ENCODE results near the gene SNRPD3.

The SNRPD3 gene

GRCh38 chr22:24579258-24579601 lies 23.4 kb downstream of the SNRPD3 start:
- peak overlapping the region; percentile 96 for H3K27ac ChIP-seq
- TF ChIP-seq CTCF (conservative IDR thresholded peaks at IDR 0.05): no peak

GRCh38 chr22:24580276-24580675 lies 24.5 kb downstream of the SNRPD3 start:
- peak overlapping the region; percentile 96 for H3K27ac ChIP-seq
- TF ChIP-seq CTCF (conservative IDR thresholded peaks at IDR 0.05): no peak

- H3K27ac ChIP-seq: peak overlapping the region; percentile 94
- TF ChIP-seq CTCF (conservative IDR thresholded peaks at IDR 0.05): no peak
These were observed 26.4 kb downstream of the SNRPD3 start for GRCh38 chr22:24582056-24582814.

- TF ChIP-seq CTCF (conservative IDR thresholded peaks at IDR 0.05): no peak
- H3K27ac ChIP-seq: peak overlapping the region; percentile 94
These were observed 27.7 kb downstream of the SNRPD3 start for GRCh38 chr22:24583221-24584165.

- peak overlapping the region; percentile 94 for H3K27ac ChIP-seq
- no peak for TF ChIP-seq CTCF (conservative IDR thresholded peaks at IDR 0.05)
These were observed 28.5 kb downstream of the SNRPD3 start for GRCh38 chr22:24584166-24584790.

- TF ChIP-seq CTCF (conservative IDR thresholded peaks at IDR 0.05): no peak
- peak overlapping the region; percentile 94 for H3K27ac ChIP-seq
These were observed 29.1 kb downstream of the SNRPD3 start for GRCh38 chr22:24584871-24585411.

- no peak for TF ChIP-seq CTCF (conservative IDR thresholded peaks at IDR 0.05)
- peak overlapping the region; percentile 94 for H3K27ac ChIP-seq
These were observed 29.7 kb downstream of the SNRPD3 start for GRCh38 chr22:24585461-24585860.
